Kidney (tissue), 14 donors: Measurements from ENCODE around the gene DIRAS1. TPM values are rescaled to one million over a fixed set of nuclear protein-coding genes. Genes with fewer than 3 reads are reported as not detected.

Experiments
- DNase-seq, 5 donors: peaks; one replicate each; pipeline ENCODE4 v3.0.0-alpha.2; 2013 to 2020
- FAIRE-seq: peaks from 2 replicates; lab custom pipeline; 2012; peaks lifted over from hg19 to GRCh38; lab: Jason Lieb, UNC
- H3K27ac ChIP-seq, 2 donors: one replicate each; pipeline ENCODE4 v1.7.0; 2013; ENCODE audit warnings: low read depth in 2 of 2, low read length in 2 of 2, inconsistent platforms in 1 of 2
- H3K27me3 ChIP-seq: one replicate; pipeline ENCODE4 v1.7.1; 2013; ENCODE audit warnings: low read length, inconsistent platforms; ENCODE audit not compliant: control insufficient read depth, insufficient read depth
- H3K36me3 ChIP-seq, 3 donors: one replicate each; pipeline versions ENCODE4 v1.7.0 to v1.7.1; 2013; ENCODE audit warnings: low read length in 3 of 3, control low read depth in 1 of 3, inconsistent platforms in 1 of 3; ENCODE audit not compliant: insufficient read depth in 3 of 3, control insufficient read depth in 2 of 3
- H3K4me1 ChIP-seq, 3 donors: one replicate each; pipeline versions ENCODE4 v1.7.0 to v1.7.1; 2013; ENCODE audit warnings: low read length in 3 of 3, inconsistent platforms in 1 of 3, low read depth in 1 of 3; ENCODE audit not compliant: control insufficient read depth in 2 of 3, insufficient read depth in 2 of 3
- H3K4me3 ChIP-seq, 3 donors: one replicate each; pipeline versions ENCODE4 v1.7.0 to v1.8.1; 2013; ENCODE audit warnings: low read length in 3 of 3, control low read depth in 1 of 3, inconsistent platforms in 1 of 3
- H3K9ac ChIP-seq, 3 donors: one replicate each; pipeline versions ENCODE4 v1.7.0 to v1.7.1; 2013; ENCODE audit warnings: low read length in 3 of 3, control low read depth in 1 of 3, inconsistent platforms in 1 of 3
- H3K9me3 ChIP-seq, 3 donors: one replicate each; pipeline versions ENCODE4 v1.7.0 to v1.7.1; 2013; ENCODE audit warnings: low read length in 3 of 3, control low read depth in 1 of 3, inconsistent platforms in 1 of 3; ENCODE audit not compliant: control insufficient read depth in 2 of 3, insufficient read depth in 1 of 3
- CTCF ChIP-seq: IDR thresholded peaks from 3 replicates; pipeline ENCODE4 v1.5.1; 2012; ENCODE audit warnings: mild to moderate bottlenecking, moderate library complexity, borderline replicate concordance; ENCODE audit not compliant: insufficient read depth; ENCODE audit errors: extremely low read depth
- intact Hi-C: fragments of 100-400 bp; cut with DNase I; formaldehyde crosslinking; loops from one replicate; pipeline ENCODE4 v1.11.1; 2022
- polyA plus RNA-seq: library from polyadenylated mRNA; stranded (reverse); fragments of 350-450 nt; fragmentation: Illumina TruSeq; extraction: RNeasy Lipid Tissue Mini Kit (QIAGEN cat#74804); gene quantifications from one replicate; pipeline ENCODE4 v1.2.3, GENCODE V29; 2014; ENCODE audit warnings: low read depth, low replicate concordance; ENCODE audit not compliant: insufficient read depth
- total RNA-seq: library from RNA; stranded (reverse); fragmentation: NEBNext Ultra II Directional; extraction: Animal tissue kit (Norgen Biotek cat#: 25700); gene quantifications from one replicate; pipeline ENCODE4 v1.2.1, GENCODE V29; 2021
- donor health status: control.
- donor health status: control.
- donor health status: control.
- donor health status: control.
- donor health status: control.
- donor health status: DM: yes; HTN: yes; CAD: no.
- donor health status: Normal renal cell carcinoma (clear cell type).

Gene DIRAS1
- total and polyA plus RNA-seq, 2 donors from 2014 or later: 2.3 to 7.6 TPM

- FAIRE-seq: no peak
- no peak for TF ChIP-seq CTCF
Observed at GRCh38 chr19:2711875-2712205, 9.3 kb downstream of the DIRAS1 start.

GRCh38 chr19:2711172-2711874 is 9.8 kb downstream of the DIRAS1 start:
- intact Hi-C loops: no loop called here
- H3K27ac ChIP-seq: no peak overlapping the region
- no peaks in the 10 kb centered on the region for H3K4me1 ChIP-seq
- DNase-seq (peak in 1 of 5 donors; percentile 25), FAIRE-seq (no peak)
- no peak overlapping the region for H3K9ac ChIP-seq
- peaks cover 0 to 10% (median 2%) of the 10 kb centered on the region in 3 donors for H3K9me3 ChIP-seq
- no peaks in the 10 kb centered on the region for H3K27me3 ChIP-seq
- H3K36me3 ChIP-seq: no peaks in the 10 kb centered on the region
- H3K4me3 ChIP-seq: no peak overlapping the region
- no peak for TF ChIP-seq CTCF

More at GRCh38 chr19:2711875-2712205, 9.3 kb downstream of the DIRAS1 start:
- H3K27me3 ChIP-seq: no peaks in the 10 kb centered on the region
- no peaks in the 10 kb centered on the region for H3K36me3 ChIP-seq
- no peak overlapping the region for H3K27ac ChIP-seq
- H3K9me3 ChIP-seq: peaks cover 0 to 10% (median 2%) of the 10 kb centered on the region in 3 donors
- H3K4me3 ChIP-seq: no peak overlapping the region
- intact Hi-C loops: no loop called here
- no peak for DNase-seq
- no peak overlapping the region for H3K9ac ChIP-seq
- no peaks in the 10 kb centered on the region for H3K4me1 ChIP-seq

GRCh38 chr19:2706251-2706650 is 14.9 kb downstream of the DIRAS1 start:
- TF ChIP-seq CTCF: no peak

More at GRCh38 chr19:2706251-2706650, 14.9 kb downstream of the DIRAS1 start:
- Histone ChIP-seq H3K4me3 (no peak overlapping the region), H3K36me3 (no peaks in the 10 kb centered on the region), H3K9ac (no peak overlapping the region), H3K4me1 (peaks cover 0 to 8% (median under 1%) of the 10 kb centered on the region in 3 donors), H3K27ac (no peak overlapping the region), H3K27me3 (peaks cover 3% of the 10 kb centered on the region), H3K9me3 (no peaks in the 10 kb centered on the region)
- intact Hi-C loops: no loop called here
- DNase-seq: no peak
- no peak for FAIRE-seq
